ENCODE measurements around the gene KRCC1.

The KRCC1 gene

DNA sequence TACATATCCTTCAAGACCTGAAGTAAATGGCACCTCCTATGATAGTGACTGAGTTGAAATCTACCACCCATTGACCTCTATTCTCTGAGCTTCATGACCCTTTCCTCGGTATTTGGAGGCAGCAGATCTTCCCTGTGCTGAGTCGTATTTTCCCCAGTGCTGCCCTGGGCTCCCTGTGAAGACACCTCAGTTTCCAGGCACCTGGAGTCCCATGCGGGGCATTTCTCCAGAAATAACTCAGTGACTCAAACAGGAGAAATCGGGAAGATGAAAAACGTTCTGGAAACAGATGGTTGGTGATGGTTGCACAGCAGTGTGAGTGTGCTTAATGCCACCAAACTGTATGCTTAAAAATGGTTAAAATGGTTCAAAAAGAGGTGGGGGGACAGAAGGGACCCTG is 30.0 kb upstream of the KRCC1 start:
- TF ChIP-seq, protein P1, sequence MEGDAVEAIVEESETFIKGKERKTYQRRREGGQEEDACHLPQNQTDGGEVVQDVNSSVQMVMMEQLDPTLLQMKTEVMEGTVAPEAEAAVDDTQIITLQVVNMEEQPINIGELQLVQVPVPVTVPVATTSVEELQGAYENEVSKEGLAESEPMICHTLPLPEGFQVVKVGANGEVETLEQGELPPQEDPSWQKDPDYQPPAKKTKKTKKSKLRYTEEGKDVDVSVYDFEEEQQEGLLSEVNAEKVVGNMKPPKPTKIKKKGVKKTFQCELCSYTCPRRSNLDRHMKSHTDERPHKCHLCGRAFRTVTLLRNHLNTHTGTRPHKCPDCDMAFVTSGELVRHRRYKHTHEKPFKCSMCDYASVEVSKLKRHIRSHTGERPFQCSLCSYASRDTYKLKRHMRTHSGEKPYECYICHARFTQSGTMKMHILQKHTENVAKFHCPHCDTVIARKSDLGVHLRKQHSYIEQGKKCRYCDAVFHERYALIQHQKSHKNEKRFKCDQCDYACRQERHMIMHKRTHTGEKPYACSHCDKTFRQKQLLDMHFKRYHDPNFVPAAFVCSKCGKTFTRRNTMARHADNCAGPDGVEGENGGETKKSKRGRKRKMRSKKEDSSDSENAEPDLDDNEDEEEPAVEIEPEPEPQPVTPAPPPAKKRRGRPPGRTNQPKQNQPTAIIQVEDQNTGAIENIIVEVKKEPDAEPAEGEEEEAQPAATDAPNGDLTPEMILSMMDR (IDR thresholded peaks at IDR 0.05), result no peak
- no peak overlapping the region for H3K4me3 ChIP-seq (ENCODE audit: low read depth in 1 of 2, low read length in 1 of 2)
- H3K27me3 ChIP-seq, result no peaks in the 10 kb centered on the region
- no peaks in the 10 kb centered on the region for H3K36me3 ChIP-seq
- H3K4me1 ChIP-seq (ENCODE audit: control insufficient read depth in 1 of 2, insufficient read depth in 1 of 2, low read depth in 1 of 2, low read length in 1 of 2), result no peaks in the 10 kb centered on the region
- H3K27ac ChIP-seq, result no peak overlapping the region
- no peaks in the 10 kb centered on the region for H3K9me3 ChIP-seq

DNA sequence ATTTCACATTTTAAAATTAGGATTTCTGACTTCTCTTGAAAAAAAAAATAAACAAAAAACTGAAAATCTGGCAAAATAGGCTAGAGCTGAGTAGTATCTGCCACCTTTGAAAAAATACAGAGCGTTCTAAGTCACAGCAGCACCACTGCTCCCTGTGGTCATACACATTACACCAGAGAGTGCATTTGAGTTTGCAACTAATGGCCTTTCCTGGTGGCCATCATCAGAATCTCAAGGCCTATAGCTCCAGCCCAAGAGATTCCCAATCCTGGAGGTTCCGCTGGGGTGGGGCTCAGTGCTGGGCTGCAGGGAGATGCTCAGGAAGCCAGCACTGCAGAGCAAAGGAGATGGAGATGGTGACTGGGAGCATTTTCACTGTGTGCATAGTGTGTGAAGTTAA is 29.5 kb upstream of the KRCC1 start:
- Histone ChIP-seq H3K27ac (no peak overlapping the region), H3K4me3 (ENCODE audit: low read depth in 1 of 2, low read length in 1 of 2) (no peak overlapping the region), H3K4me1 (ENCODE audit: control insufficient read depth in 1 of 2, insufficient read depth in 1 of 2, low read depth in 1 of 2, low read length in 1 of 2) (no peaks in the 10 kb centered on the region), H3K9me3 (no peaks in the 10 kb centered on the region), H3K36me3 (no peaks in the 10 kb centered on the region), H3K27me3 (no peaks in the 10 kb centered on the region)
- TF ChIP-seq, protein P1 (IDR thresholded peaks at IDR 0.05), result no peak

DNA sequence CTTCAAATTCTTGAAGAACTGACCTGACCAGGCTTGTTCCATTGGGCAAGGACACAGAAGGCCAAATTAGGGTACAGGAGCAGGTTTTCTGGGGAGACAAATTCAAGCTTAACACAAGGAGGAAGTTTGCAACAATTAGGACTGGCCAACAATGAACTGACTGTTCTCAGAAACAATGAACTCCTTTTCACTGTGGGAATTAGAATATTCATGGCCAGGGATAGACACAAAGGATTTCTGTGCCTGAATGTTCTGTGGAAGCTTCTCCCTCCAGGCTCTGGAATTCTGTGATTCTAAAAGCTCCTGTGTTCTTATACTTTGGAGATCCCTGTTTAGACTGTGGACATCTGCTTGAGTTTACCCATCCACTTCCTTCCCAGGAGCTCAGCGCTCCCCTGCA is 27.2 kb upstream of the KRCC1 start:
- no peak overlapping the region for H3K27ac ChIP-seq
- H3K27me3 ChIP-seq, result no peaks in the 10 kb centered on the region
- no peaks in the 10 kb centered on the region for H3K36me3 ChIP-seq
- no peak overlapping the region for H3K4me3 ChIP-seq (ENCODE audit: low read depth in 1 of 2, low read length in 1 of 2)
- TF ChIP-seq, protein P1 (IDR thresholded peaks at IDR 0.05), result no peak
- H3K4me1 ChIP-seq (ENCODE audit: control insufficient read depth in 1 of 2, insufficient read depth in 1 of 2, low read depth in 1 of 2, low read length in 1 of 2), result no peaks in the 10 kb centered on the region
- H3K9me3 ChIP-seq, result no peaks in the 10 kb centered on the region

DNA sequence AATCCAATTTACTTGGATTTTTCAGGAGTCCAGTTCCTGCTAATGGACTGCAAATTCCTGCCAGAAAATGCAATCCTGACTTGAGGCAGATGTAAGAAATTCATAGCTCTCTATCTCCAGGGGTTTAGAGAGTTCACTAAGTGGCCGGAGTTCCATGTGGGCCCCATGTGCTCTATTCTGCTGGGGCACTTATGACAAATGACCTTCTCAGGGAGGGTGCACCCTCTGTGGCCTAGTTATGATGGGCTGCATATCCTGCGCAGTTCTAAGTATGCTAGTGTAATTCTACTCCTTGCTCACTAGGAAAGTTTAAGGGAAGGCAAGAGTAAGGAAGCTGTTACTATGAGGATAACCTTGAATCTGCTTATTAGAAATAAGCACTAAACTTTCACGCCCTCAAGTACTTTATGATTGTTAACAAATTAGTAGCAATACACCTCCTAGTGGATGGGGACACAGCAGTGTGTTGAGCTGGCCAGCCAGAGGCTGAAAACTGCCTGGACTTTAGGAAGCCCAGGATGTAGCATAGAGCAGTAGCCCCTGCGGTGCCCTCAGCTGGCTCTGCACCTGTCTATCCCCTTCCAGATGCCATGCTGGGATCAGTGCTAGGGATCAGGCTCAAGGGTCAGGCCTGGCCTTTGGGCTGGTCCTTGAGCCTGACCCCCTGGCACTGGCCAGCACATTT is 26.5 kb upstream of the KRCC1 start:
- no peaks in the 10 kb centered on the region for H3K4me1 ChIP-seq (ENCODE audit: control insufficient read depth in 1 of 2, insufficient read depth in 1 of 2, low read depth in 1 of 2, low read length in 1 of 2)
- TF ChIP-seq, protein P1 (IDR thresholded peaks at IDR 0.05), result no peak
- no peaks in the 10 kb centered on the region for H3K9me3 ChIP-seq
- H3K36me3 ChIP-seq, result no peaks in the 10 kb centered on the region
- H3K4me3 ChIP-seq (ENCODE audit: low read depth in 1 of 2, low read length in 1 of 2), result no peak overlapping the region
- no peaks in the 10 kb centered on the region for H3K27me3 ChIP-seq
- H3K27ac ChIP-seq, result no peak overlapping the region

DNA sequence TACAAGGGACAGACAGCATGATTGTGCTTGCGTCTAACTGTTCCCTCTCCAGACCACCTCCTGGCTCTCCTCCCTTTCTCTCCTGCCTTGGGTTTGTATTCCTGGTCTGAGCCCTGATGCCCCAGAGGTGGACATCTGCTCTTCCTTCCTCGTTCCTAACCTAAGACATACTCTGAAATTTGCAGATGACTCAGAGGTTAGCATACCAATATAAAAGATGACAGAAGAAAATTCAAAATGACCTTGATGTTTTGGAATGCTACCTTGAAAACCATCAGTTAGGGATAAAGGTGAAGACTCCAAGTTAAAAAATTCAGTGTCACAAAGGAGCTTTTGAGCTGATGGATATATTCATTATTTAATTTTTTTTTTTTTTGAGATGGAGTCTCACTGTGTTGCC is 25.0 kb upstream of the KRCC1 start:
- Histone ChIP-seq H3K4me1 (ENCODE audit: control insufficient read depth in 1 of 2, insufficient read depth in 1 of 2, low read depth in 1 of 2, low read length in 1 of 2) (no peaks in the 10 kb centered on the region), H3K9me3 (no peaks in the 10 kb centered on the region), H3K36me3 (no peaks in the 10 kb centered on the region), H3K27me3 (no peaks in the 10 kb centered on the region), H3K4me3 (ENCODE audit: low read depth in 1 of 2, low read length in 1 of 2) (no peak overlapping the region), H3K27ac (no peak overlapping the region)
- TF ChIP-seq, protein P1 (IDR thresholded peaks at IDR 0.05), result no peak

Data from neutrophil (primary cell).